H1 (cell line): ENCODE measurements around the gene KREMEN1. TPM values are rescaled to one million over a fixed set of nuclear protein-coding genes. Genes with fewer than 3 reads are reported as not detected.
"Not testable (repeated sequence)": the region's sequence is repeated elsewhere in the genome, so short reads cannot be mapped to it uniquely, and the experiment has no call there.

Experiments
- CTCF ChIA-PET: fragments of 300-600 bp; sonication (Branson Sonifier 250); formaldehyde crosslinking; loops from one replicate; lab custom pipeline; 2021; ENCODE audit not compliant: partially characterized antibody; lab: Charles Lee
- POLR2A ChIA-PET: fragments of 300-600 bp; sonication (Branson Sonifier 250); formaldehyde crosslinking; loops from one replicate; lab custom pipeline; 2021; ENCODE audit warnings: inconsistent platforms; ENCODE audit not compliant: partially characterized antibody; lab: Charles Lee
- DNase-seq, 2 experiments: peaks; one replicate each; pipeline versions ENCODE4 v3.0.0 to v3.0.0-alpha.2; 2010 to 2022; ENCODE audit warnings: low spot score in 2 of 2, low read depth in 1 of 2, mixed read lengths in 1 of 2
- FAIRE-seq: peaks from 2 replicates; lab custom pipeline; 2011; peaks lifted over from hg19 to GRCh38; lab: Jason Lieb, UNC
- H2AFZ ChIP-seq: 2 replicates; pipeline ENCODE4 v1.8.1; 2012; ENCODE audit warnings: low read length, inconsistent platforms
- H2AK5ac ChIP-seq: 2 replicates; pipeline ENCODE4 v1.6.1; 2013; ENCODE audit warnings: low read depth, low read length
- H2BK120ac ChIP-seq: replicated peaks from 2 replicates; pipeline ENCODE3; 2013; ENCODE audit warnings: low read depth, low read length, inconsistent platforms
- H2BK12ac ChIP-seq: 2 replicates; pipeline ENCODE4 v1.6.1; 2013; ENCODE audit warnings: low read depth, low read length
- H2BK15ac ChIP-seq: 2 replicates; pipeline ENCODE4 v1.6.1; 2013; ENCODE audit warnings: low read length
- H2BK20ac ChIP-seq: 2 replicates; pipeline ENCODE4 v1.6.1; 2013; ENCODE audit warnings: low read length
- H2BK5ac ChIP-seq: 2 replicates; pipeline ENCODE4 v1.6.1; 2013; ENCODE audit warnings: low read depth, low read length
- H3K14ac ChIP-seq: 2 replicates; pipeline ENCODE4 v1.6.1; 2013; ENCODE audit warnings: inconsistent platforms; ENCODE audit not compliant: insufficient read length
- H3K18ac ChIP-seq: 2 replicates; pipeline ENCODE4 v1.6.1; 2013; ENCODE audit warnings: low read length; ENCODE audit errors: extremely low read depth
- H3K23ac ChIP-seq: 2 replicates; pipeline ENCODE4 v1.6.1; 2013; ENCODE audit warnings: inconsistent platforms; ENCODE audit not compliant: insufficient read length
- H3K23me2 ChIP-seq: 2 replicates; pipeline ENCODE4 v1.6.1; 2013; ENCODE audit warnings: low read depth, low read length
- H3K27ac ChIP-seq: 2 replicates; pipeline ENCODE4 v1.6.1; 2011; ENCODE audit warnings: low read depth, low read length, inconsistent platforms
- H3K27me3 ChIP-seq, 4 experiments: replicated peaks in 1 of 4; 1 replicate in 1 of 4; 2 replicates in 3 of 4; pipeline versions ENCODE4 v1.6.1 to v1.8.1; 2011 to 2013; ENCODE audit warnings: low read length in 3 of 4, mild to moderate bottlenecking in 3 of 4, inconsistent platforms in 2 of 4, mixed read lengths in 2 of 4, moderate library complexity in 1 of 4; ENCODE audit not compliant: control insufficient read depth in 3 of 4, insufficient read depth in 3 of 4; ENCODE audit errors: extremely low read depth in 1 of 4
- H3K36me3 ChIP-seq, 4 experiments: 2 replicates each; pipeline versions ENCODE4 v1.6.1 to v1.8.1; 2011 to 2013; ENCODE audit warnings: mild to moderate bottlenecking in 4 of 4, low read length in 3 of 4, moderate library complexity in 2 of 4, control low read depth in 1 of 4, inconsistent platforms in 1 of 4; ENCODE audit not compliant: insufficient read depth in 4 of 4, control insufficient read depth in 2 of 4
- H3K4ac ChIP-seq: replicated peaks from 2 replicates; pipeline ENCODE3; 2013; ENCODE audit warnings: low read length, low read depth, mixed read lengths, inconsistent platforms; ENCODE audit not compliant: insufficient read length
- H3K4me1 ChIP-seq, 4 experiments: replicated peaks in 1 of 4; 1 replicate in 1 of 4; 2 replicates in 3 of 4; pipeline versions ENCODE4 v1.6.1 to v1.8.1; 2011 to 2013; ENCODE audit warnings: low read length in 3 of 4, inconsistent platforms in 2 of 4, mixed read lengths in 1 of 4; ENCODE audit not compliant: insufficient read depth in 4 of 4, control insufficient read depth in 3 of 4
- H3K4me2 ChIP-seq, 2 experiments: 2 replicates each; pipeline versions ENCODE4 v1.6.1 to v1.8.1; 2011 to 2013; ENCODE audit warnings: low read depth in 2 of 2, low read length in 2 of 2, control low read depth in 1 of 2, inconsistent platforms in 1 of 2, mild to moderate bottlenecking in 1 of 2; ENCODE audit not compliant: insufficient read depth in 1 of 2
- H3K4me3 ChIP-seq, 4 experiments: fragments of 200-600, 300-600 bp in 1 of 4; sonication (generic), shearing (Covaris generic), sonication (Bioruptor Twin) in 1 of 4; 2 replicates each; pipeline versions ENCODE4 v1.5.1 to v1.8.1; 2011 to 2016; ENCODE audit warnings: low read length in 4 of 4, low read depth in 3 of 4, control low read depth in 2 of 4, inconsistent platforms in 2 of 4, mild to moderate bottlenecking in 2 of 4, mixed read lengths in 1 of 4, moderate library complexity in 1 of 4; ENCODE audit not compliant: insufficient read depth in 2 of 4; ENCODE audit errors: extremely low read depth in 1 of 4
- H3K56ac ChIP-seq: replicated peaks from 2 replicates; pipeline ENCODE3; 2013; ENCODE audit warnings: low read depth, mild to moderate bottlenecking, mixed read lengths, low read length, inconsistent platforms; ENCODE audit not compliant: insufficient read length
- H3K79me1 ChIP-seq: 2 replicates; pipeline ENCODE4 v1.6.1; 2013; ENCODE audit warnings: low read depth, low read length, control low read depth
- H3K79me2 ChIP-seq, 2 experiments: 2 replicates each; pipeline versions ENCODE4 v1.6.1 to v1.8.1; 2012 to 2013; ENCODE audit warnings: low read length in 2 of 2, mild to moderate bottlenecking in 2 of 2, inconsistent platforms in 1 of 2; ENCODE audit not compliant: insufficient read depth in 2 of 2, control insufficient read depth in 1 of 2
- H3K9ac ChIP-seq, 4 experiments: replicated peaks in 1 of 4; 1 replicate in 1 of 4; 2 replicates in 3 of 4; pipeline versions ENCODE4 v1.6.1 to v1.8.1; 2011 to 2013; ENCODE audit warnings: low read depth in 3 of 4, low read length in 3 of 4, control low read depth in 2 of 4, mild to moderate bottlenecking in 2 of 4, moderate library complexity in 2 of 4, inconsistent platforms in 1 of 4; ENCODE audit errors: extremely low read depth in 1 of 4
- H3K9me3 ChIP-seq, 2 experiments: 2 replicates each; pipeline versions ENCODE4 v1.6.1 to v1.8.1; 2012 to 2013; ENCODE audit warnings: mild to moderate bottlenecking in 2 of 2, moderate library complexity in 2 of 2, control low read depth in 1 of 2, inconsistent platforms in 1 of 2, low read depth in 1 of 2, low read length in 1 of 2, mixed read lengths in 1 of 2; ENCODE audit not compliant: insufficient read depth in 2 of 2
- H4K20me1 ChIP-seq, 2 experiments: replicated peaks in 1 of 2; 2 replicates each; pipeline versions ENCODE3 to v1.8.1; 2011 to 2013; ENCODE audit warnings: inconsistent platforms in 2 of 2, low read length in 2 of 2, mild to moderate bottlenecking in 1 of 2; ENCODE audit not compliant: insufficient read depth in 2 of 2, control insufficient read depth in 1 of 2
- H4K5ac ChIP-seq: 2 replicates; pipeline ENCODE4 v1.6.1; 2013; ENCODE audit warnings: low read length, low read depth, mixed read lengths, inconsistent platforms; ENCODE audit not compliant: insufficient read length
- H4K8ac ChIP-seq: 2 replicates; pipeline ENCODE4 v1.8.0; 2013; ENCODE audit warnings: mild to moderate bottlenecking, moderate library complexity, low read length, inconsistent platforms; ENCODE audit not compliant: insufficient read depth; ENCODE audit errors: extremely low read depth
- H4K91ac ChIP-seq: replicated peaks from 2 replicates; pipeline ENCODE3; 2013; ENCODE audit warnings: low read length, mixed read lengths, inconsistent platforms; ENCODE audit not compliant: insufficient read length
- WGBS, 2 experiments: shearing (Covaris generic) in 1 of 2; methylation state at CpG; one replicate each; pipeline versions ENCODE4 v1.1.6 to v1.1.7; 2013 to 2015; ENCODE audit warnings: low lambda C conversion rate in 2 of 2, mixed read lengths in 2 of 2, inconsistent platforms in 1 of 2, low coverage in 1 of 2, missing lambda C conversion rate in 1 of 2; ENCODE audit not compliant: insufficient replicate concordance in 2 of 2, insufficient coverage in 1 of 2, insufficient read length in 1 of 2; ENCODE audit errors: extremely low coverage in 1 of 2, missing lambda C conversion rate in 1 of 2; 5-methylcytosine and 5-hydroxymethylcytosine counted together
- polyA plus RNA-seq, 7 experiments: library from polyadenylated mRNA; depleted of rRNA in 3 of 7; stranded (reverse) in 5 of 7; unstranded in 2 of 7; fragments of >200 nt in 5 of 7; fragments of 200-250 nt in 2 of 7; gene quantifications; 1 replicate in 5 of 7; 2 replicates in 1 of 7; 4 replicates in 1 of 7; pipeline versions ENCODE4 v1.2.1 to v1.2.3, GENCODE V29; 2011 to 2013; ENCODE audit warnings: missing spikeins in 2 of 7, mixed read lengths in 2 of 7
- total RNA-seq: library from RNA; stranded (reverse); fragmentation: NEBNext Ultra II Directional; extraction: Animal tissue kit (Norgen Biotek cat#: 25700); gene quantifications from 2 replicates; pipeline ENCODE4 v1.2.1, GENCODE V29; 2021

The KREMEN1 gene
- total and polyA plus RNA-seq, 2 of the 8 experiments (the other 6 are each of a cell fraction or from before 2014, with no cell fraction given), result 2.1 to 3.2 TPM

GRCh38 chr22:29039684-29040083, 33.2 kb upstream of the KREMEN1 start:
- DNase-seq, H2BK12ac ChIP-seq, H4K8ac ChIP-seq, H3K23me2 ChIP-seq, H3K79me2 ChIP-seq, H4K20me1 ChIP-seq, H3K4me3 ChIP-seq, H2BK15ac ChIP-seq, FAIRE-seq, H2BK120ac ChIP-seq, H3K14ac ChIP-seq, H3K27ac ChIP-seq, H4K5ac ChIP-seq, H2AK5ac ChIP-seq, H3K4me1 ChIP-seq, H2AFZ ChIP-seq, H2BK5ac ChIP-seq, H3K9me3 ChIP-seq, H3K27me3 ChIP-seq, H3K4ac ChIP-seq, H2BK20ac ChIP-seq, H3K4me2 ChIP-seq, H3K56ac ChIP-seq, H3K9ac ChIP-seq, H3K23ac ChIP-seq, H4K91ac ChIP-seq, H3K18ac ChIP-seq, H3K79me1 ChIP-seq: not testable (repeated sequence)
- ChIA-PET CTCF (interaction anchor here (0.7 to 5.8 kb wide), 39 partner anchors 10 to 278 kb away, joined by 3 to 67 read pairs (median 5); partner anchors contain the start of gene ZNRF3), POLR2A (interaction anchor here (0.6 to 1.5 kb wide), 5 partner anchors 14 to 237 kb away, joined by 3 to 5 read pairs (median 3); partner anchors contain the start of gene ZNRF3)
- 83% methylated on average over 4 of the region's 4 CpGs; no CpG with 5 or more reads in 1 of the 2 experiments for WGBS, 2 experiments
- peaks cover 2 to 16% (median 9%) of the 10 kb centered on the region in 4 experiments; a peak in 7 of 8 replicates for H3K36me3 ChIP-seq
